SK-N-SH (cell line): ENCODE results near the gene DMD. TPM values are rescaled to one million over a fixed set of nuclear protein-coding genes. Genes with fewer than 3 reads are reported as not detected.

Experiments used
- CTCF ChIA-PET: fragments of 300-600, 350-600 bp; formaldehyde crosslinking; extraction: SDS; loops from one replicate; lab custom pipeline; 2021; lab: Yijun Ruan, JAX
- POLR2A ChIA-PET: fragments of 350-600 bp; sonication (Branson Sonifier 250); formaldehyde crosslinking; extraction: SDS; loops from one replicate; lab custom pipeline; 2020; ENCODE audit warnings: antibody characterized with exemption, inconsistent platforms; lab: Yijun Ruan, JAX
- DNase-seq: peaks from one replicate; pipeline ENCODE4 v3.0.0; 2012
- H2AFZ ChIP-seq: fragments of 200-600 bp; sonication (generic); 2 replicates; pipeline ENCODE4 v1.8.1; 2016; ENCODE audit warnings: antibody characterized with exemption, mild to moderate bottlenecking, low read depth
- H3F3A ChIP-seq: fragments of 200-600 bp; sonication (generic); replicated peaks from 2 replicates; pipeline ENCODE3; 2016; ENCODE audit warnings: antibody characterized with exemption, mild to moderate bottlenecking; ENCODE audit not compliant: insufficient read depth
- H3K27ac ChIP-seq, 2 experiments: fragments of 200-500 bp in 1 of 2; fragments of 200-600 bp in 1 of 2; sonication (Bioruptor generic) in 1 of 2; sonication (generic), shearing (Covaris generic) in 1 of 2; 2 replicates each; pipeline versions ENCODE4 v1.5.1 to v1.6.1; 2014 to 2016; ENCODE audit warnings: low read depth in 2 of 2, inconsistent platforms in 1 of 2, low read length in 1 of 2, mild to moderate bottlenecking in 1 of 2, mixed read lengths in 1 of 2
- H3K27me3 ChIP-seq: fragments of 200-600 bp; sonication (generic), shearing (Covaris generic); 2 replicates; pipeline ENCODE4 v1.6.1; 2016; ENCODE audit warnings: mixed run types; ENCODE audit not compliant: insufficient read depth
- H3K36me3 ChIP-seq, 2 experiments: fragments of 200-500 bp in 1 of 2; fragments of 200-600 bp in 1 of 2; sonication (Bioruptor generic) in 1 of 2; sonication (generic) in 1 of 2; replicated peaks in 1 of 2; 2 replicates each; pipeline versions ENCODE3 to v1.5.1; 2014 to 2016; ENCODE audit warnings: low read length in 1 of 2, mild to moderate bottlenecking in 1 of 2; ENCODE audit not compliant: insufficient read depth in 2 of 2, control insufficient read depth in 1 of 2
- H3K4me1 ChIP-seq, 2 experiments: fragments of 200-500 bp in 1 of 2; fragments of 200-600 bp in 1 of 2; sonication (Bioruptor generic) in 1 of 2; sonication (generic), shearing (Covaris generic) in 1 of 2; 2 replicates each; pipeline versions ENCODE4 v1.5.1 to v1.6.1; 2014 to 2016; ENCODE audit warnings: low read depth in 1 of 2, low read length in 1 of 2, mixed run types in 1 of 2; ENCODE audit not compliant: insufficient read depth in 2 of 2, control insufficient read depth in 1 of 2
- H3K4me2 ChIP-seq: fragments of 200-600 bp; sonication (generic), shearing (Covaris generic); 2 replicates; pipeline ENCODE4 v1.6.1; 2017; ENCODE audit warnings: mixed run types
- H3K4me3 ChIP-seq, 2 experiments: fragments of 200-500 bp in 1 of 2; fragments of 200-600 bp in 1 of 2; sonication (Bioruptor generic) in 1 of 2; sonication (generic), shearing (Covaris generic) in 1 of 2; 2 replicates each; pipeline versions ENCODE4 v1.5.1 to v1.8.1; 2014 to 2016; ENCODE audit warnings: low read depth in 2 of 2, inconsistent platforms in 1 of 2, low read length in 1 of 2, mild to moderate bottlenecking in 1 of 2, mixed read lengths in 1 of 2, moderate library complexity in 1 of 2
- H3K79me2 ChIP-seq: fragments of 200-600 bp; sonication (generic); 2 replicates; pipeline ENCODE4 v1.8.1; 2017; ENCODE audit warnings: mild to moderate bottlenecking; ENCODE audit not compliant: insufficient read depth
- H3K9ac ChIP-seq: fragments of 200-600 bp; sonication (generic); 2 replicates; pipeline ENCODE4 v1.6.1; 2017; ENCODE audit warnings: mixed run types
- H3K9me2 ChIP-seq: fragments of 200-600 bp; sonication (generic); 2 replicates; pipeline ENCODE4 v1.6.1; 2017; ENCODE audit warnings: mixed run types
- H3K9me3 ChIP-seq: fragments of 200-600 bp; sonication (generic); 2 replicates; pipeline ENCODE4 v1.6.1; 2017; ENCODE audit warnings: mixed run types, mild to moderate bottlenecking, moderate library complexity
- H4K20me1 ChIP-seq: fragments of 200-600 bp; sonication (generic); 2 replicates; pipeline ENCODE4 v1.6.1; 2017; ENCODE audit warnings: mild to moderate bottlenecking, mixed run types; ENCODE audit not compliant: insufficient read depth
- CHD2 ChIP-seq: fragments of 150-350 bp; IDR thresholded peaks from 2 replicates; pipeline ENCODE4 v1.6.1; 2018; ENCODE audit warnings: low read length; ENCODE audit not compliant: partially characterized antibody
- EP300 ChIP-seq, 2 experiments: IDR thresholded peaks; 2 replicates each; pipeline versions ENCODE4 v1.4.0 to v1.6.1; 2012; ENCODE audit warnings: borderline replicate concordance in 1 of 2, low read depth in 1 of 2, low read length in 1 of 2
- FOSL2 ChIP-seq: IDR thresholded peaks from 2 replicates; pipeline ENCODE4 v1.4.0; 2012; ENCODE audit warnings: low read depth, mild to moderate bottlenecking, moderate library complexity, borderline replicate concordance
- FOXJ3 ChIP-seq: sonication (generic); formaldehyde crosslinking; IDR thresholded peaks from 2 replicates; pipeline ENCODE4 v1.5.1; 2020; ENCODE audit warnings: mild to moderate bottlenecking, missing genetic modification reagents
- FOXM1 ChIP-seq: IDR thresholded peaks from 2 replicates; pipeline ENCODE4 v1.4.0; 2012; ENCODE audit warnings: low read depth, mild to moderate bottlenecking
- GABPA ChIP-seq: IDR thresholded peaks from 2 replicates; pipeline ENCODE4 v1.4.0; 2012; ENCODE audit warnings: low read depth, mild to moderate bottlenecking
- GATA2 ChIP-seq: sonication (generic); formaldehyde crosslinking; IDR thresholded peaks from 2 replicates; pipeline ENCODE4 v1.5.0; 2020; ENCODE audit warnings: mild to moderate bottlenecking, missing genetic modification reagents
- MXI1 ChIP-seq: IDR thresholded peaks from 2 replicates; pipeline ENCODE4 v1.6.1; 2012; ENCODE audit warnings: mild to moderate bottlenecking, low read depth, low read length, improper control_type of control experiment
- NFIC ChIP-seq: IDR thresholded peaks from 2 replicates; pipeline ENCODE4 v1.4.0; 2012; ENCODE audit warnings: borderline replicate concordance
- RFX5 ChIP-seq: IDR thresholded peaks from 2 replicates; pipeline ENCODE4 v1.6.1; 2012; ENCODE audit warnings: mild to moderate bottlenecking, improper control_type of control experiment, low read length
- RXRA ChIP-seq: IDR thresholded peaks from 2 replicates; pipeline ENCODE4 v1.4.0; 2012; ENCODE audit warnings: low read depth, mild to moderate bottlenecking, borderline replicate concordance
- SIN3A ChIP-seq: IDR thresholded peaks from 2 replicates; pipeline ENCODE4 v1.6.1; 2012; ENCODE audit warnings: low read depth, mild to moderate bottlenecking, low read length, moderate library complexity, borderline replicate concordance
- SMC3 ChIP-seq: IDR thresholded peaks from 2 replicates; pipeline ENCODE4 v1.6.1; 2012; ENCODE audit warnings: low read depth, low read length, improper control_type of control experiment
- TAF1 ChIP-seq: IDR thresholded peaks from 2 replicates; pipeline ENCODE4 v1.6.1; 2012; ENCODE audit warnings: low read depth, mild to moderate bottlenecking, low read length, moderate library complexity, borderline replicate concordance
- TEAD4 ChIP-seq: IDR thresholded peaks from 2 replicates; pipeline ENCODE4 v1.4.0; 2012; ENCODE audit warnings: mild to moderate bottlenecking, borderline replicate concordance; ENCODE audit not compliant: insufficient read depth
- WGBS: methylation state at CpG from one replicate; pipeline ENCODE4 v1.1.6; 2017; ENCODE audit warnings: low lambda C conversion rate; 5-methylcytosine and 5-hydroxymethylcytosine counted together
- polyA plus RNA-seq, 3 experiments: library from polyadenylated mRNA; depleted of rRNA; stranded (reverse); fragments of >200 nt; gene quantifications; 2 replicates each; pipeline ENCODE4 v1.2.3, GENCODE V29; 2012
- TF ChIP-seq, protein P1 (sequence below): IDR thresholded peaks from 2 replicates; pipeline ENCODE4 v1.6.1; 2012; ENCODE audit warnings: mild to moderate bottlenecking, low read depth, low read length, moderate library complexity
- TF ChIP-seq, protein P2 (sequence below): fragments of 200-600 bp; sonication (generic); IDR thresholded peaks from 2 replicates; pipeline ENCODE4 v1.6.1; 2017; ENCODE audit warnings: antibody characterized with exemption, mild to moderate bottlenecking, moderate library complexity
- TF ChIP-seq, protein P3 (sequence below): IDR thresholded peaks from 2 replicates; pipeline ENCODE4 v1.4.0; 2012; ENCODE audit warnings: low read depth

DMD gene
- polyA plus RNA-seq, 1 of the 3 experiments (the other 2 are of a cell fraction) = 3.9 TPM

DNA sequence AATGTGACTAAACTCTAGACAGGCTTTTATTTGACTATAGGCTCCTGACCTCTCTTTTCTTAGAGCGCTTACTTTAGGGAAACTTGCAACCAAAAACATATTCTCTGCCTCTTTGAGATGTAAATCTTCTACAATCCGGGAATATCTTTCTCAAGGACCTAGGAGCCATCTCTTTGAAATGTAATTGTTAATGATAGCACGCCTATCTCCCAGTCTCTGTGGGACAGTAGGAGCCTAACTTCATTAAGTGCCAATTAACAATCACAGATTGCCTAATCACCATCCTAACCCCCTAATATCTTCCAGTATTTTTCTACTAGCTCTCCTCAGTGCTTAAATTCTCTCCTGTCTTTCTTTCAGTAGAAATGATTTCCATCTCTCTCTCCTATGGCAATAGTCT is 628.6 kb downstream of the DMD start:
- Histone ChIP-seq H2AFZ (no peak overlapping the region), H3K27ac (no peak overlapping the region), H3K4me2 (no peak overlapping the region), H3K79me2 (no peaks in the 10 kb centered on the region), H3K27me3 (no peaks in the 10 kb centered on the region), H3K9me3 (no peaks in the 10 kb centered on the region), H3K4me3 (no peak overlapping the region), H3K36me3 (no peaks in the 10 kb centered on the region), H3K9me2 (no peaks in the 10 kb centered on the region), H3K9ac (no peak overlapping the region), H4K20me1 (no peaks in the 10 kb centered on the region), H3F3A (no peaks in the 10 kb centered on the region), H3K4me1 (no peaks in the 10 kb centered on the region)
- CTCF ChIA-PET = no interaction called here
- DNase-seq = no peak
- POLR2A ChIA-PET = no interaction called here
- WGBS = 17% methylated on average over 3 of the region's 3 CpGs
- TF ChIP-seq, protein P1, sequence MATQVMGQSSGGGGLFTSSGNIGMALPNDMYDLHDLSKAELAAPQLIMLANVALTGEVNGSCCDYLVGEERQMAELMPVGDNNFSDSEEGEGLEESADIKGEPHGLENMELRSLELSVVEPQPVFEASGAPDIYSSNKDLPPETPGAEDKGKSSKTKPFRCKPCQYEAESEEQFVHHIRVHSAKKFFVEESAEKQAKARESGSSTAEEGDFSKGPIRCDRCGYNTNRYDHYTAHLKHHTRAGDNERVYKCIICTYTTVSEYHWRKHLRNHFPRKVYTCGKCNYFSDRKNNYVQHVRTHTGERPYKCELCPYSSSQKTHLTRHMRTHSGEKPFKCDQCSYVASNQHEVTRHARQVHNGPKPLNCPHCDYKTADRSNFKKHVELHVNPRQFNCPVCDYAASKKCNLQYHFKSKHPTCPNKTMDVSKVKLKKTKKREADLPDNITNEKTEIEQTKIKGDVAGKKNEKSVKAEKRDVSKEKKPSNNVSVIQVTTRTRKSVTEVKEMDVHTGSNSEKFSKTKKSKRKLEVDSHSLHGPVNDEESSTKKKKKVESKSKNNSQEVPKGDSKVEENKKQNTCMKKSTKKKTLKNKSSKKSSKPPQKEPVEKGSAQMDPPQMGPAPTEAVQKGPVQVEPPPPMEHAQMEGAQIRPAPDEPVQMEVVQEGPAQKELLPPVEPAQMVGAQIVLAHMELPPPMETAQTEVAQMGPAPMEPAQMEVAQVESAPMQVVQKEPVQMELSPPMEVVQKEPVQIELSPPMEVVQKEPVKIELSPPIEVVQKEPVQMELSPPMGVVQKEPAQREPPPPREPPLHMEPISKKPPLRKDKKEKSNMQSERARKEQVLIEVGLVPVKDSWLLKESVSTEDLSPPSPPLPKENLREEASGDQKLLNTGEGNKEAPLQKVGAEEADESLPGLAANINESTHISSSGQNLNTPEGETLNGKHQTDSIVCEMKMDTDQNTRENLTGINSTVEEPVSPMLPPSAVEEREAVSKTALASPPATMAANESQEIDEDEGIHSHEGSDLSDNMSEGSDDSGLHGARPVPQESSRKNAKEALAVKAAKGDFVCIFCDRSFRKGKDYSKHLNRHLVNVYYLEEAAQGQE = no peak

DNA sequence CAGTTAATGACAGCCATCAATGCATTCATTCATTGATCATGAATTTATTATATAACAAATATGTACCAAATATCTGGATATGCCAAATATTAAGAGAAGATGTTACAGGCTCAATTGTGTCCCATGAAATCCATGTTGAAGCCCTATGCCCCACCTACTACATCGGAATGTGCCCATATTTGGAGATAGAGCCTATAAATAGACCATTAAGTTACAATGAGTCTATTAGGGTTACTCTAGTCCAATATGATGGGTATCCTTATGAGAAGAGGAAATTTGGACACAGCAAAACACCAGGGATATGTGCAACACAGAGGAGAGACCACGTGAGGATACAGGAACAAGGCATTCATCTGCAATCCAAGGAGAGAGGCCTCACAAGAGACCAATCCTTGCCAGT is 634.5 kb downstream of the DMD start:
- ChIA-PET CTCF (no interaction called here), POLR2A (no interaction called here)
- H3K4me3 ChIP-seq = no peak overlapping the region

More for the DNA sequence above, 634.5 kb downstream of the DMD start:
- H4K20me1 ChIP-seq = no peaks in the 10 kb centered on the region
- no peaks in the 10 kb centered on the region for H3K79me2 ChIP-seq
- TF ChIP-seq MXI1 (no peak), CHD2 (no peak), NFIC (no peak), RXRA (no peak), TAF1 (no peak), TEAD4 (no peak), GATA2 (CRISPR knock-in tag) (no peak), FOXJ3 (CRISPR knock-in tag) (no peak), SMC3 (no peak), SIN3A (no peak), GABPA (no peak), RFX5 (no peak), FOXM1 (no peak), EP300 (IDR thresholded peaks at IDR 0.05; ENCODE audit: borderline replicate concordance in 1 of 2, low read depth in 1 of 2, low read length in 1 of 2) (no peak), FOSL2 (no peak)
- TF ChIP-seq, protein P2, sequence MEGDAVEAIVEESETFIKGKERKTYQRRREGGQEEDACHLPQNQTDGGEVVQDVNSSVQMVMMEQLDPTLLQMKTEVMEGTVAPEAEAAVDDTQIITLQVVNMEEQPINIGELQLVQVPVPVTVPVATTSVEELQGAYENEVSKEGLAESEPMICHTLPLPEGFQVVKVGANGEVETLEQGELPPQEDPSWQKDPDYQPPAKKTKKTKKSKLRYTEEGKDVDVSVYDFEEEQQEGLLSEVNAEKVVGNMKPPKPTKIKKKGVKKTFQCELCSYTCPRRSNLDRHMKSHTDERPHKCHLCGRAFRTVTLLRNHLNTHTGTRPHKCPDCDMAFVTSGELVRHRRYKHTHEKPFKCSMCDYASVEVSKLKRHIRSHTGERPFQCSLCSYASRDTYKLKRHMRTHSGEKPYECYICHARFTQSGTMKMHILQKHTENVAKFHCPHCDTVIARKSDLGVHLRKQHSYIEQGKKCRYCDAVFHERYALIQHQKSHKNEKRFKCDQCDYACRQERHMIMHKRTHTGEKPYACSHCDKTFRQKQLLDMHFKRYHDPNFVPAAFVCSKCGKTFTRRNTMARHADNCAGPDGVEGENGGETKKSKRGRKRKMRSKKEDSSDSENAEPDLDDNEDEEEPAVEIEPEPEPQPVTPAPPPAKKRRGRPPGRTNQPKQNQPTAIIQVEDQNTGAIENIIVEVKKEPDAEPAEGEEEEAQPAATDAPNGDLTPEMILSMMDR = no peak
- TF ChIP-seq, protein P1 = no peak
- TF ChIP-seq, protein P3, sequence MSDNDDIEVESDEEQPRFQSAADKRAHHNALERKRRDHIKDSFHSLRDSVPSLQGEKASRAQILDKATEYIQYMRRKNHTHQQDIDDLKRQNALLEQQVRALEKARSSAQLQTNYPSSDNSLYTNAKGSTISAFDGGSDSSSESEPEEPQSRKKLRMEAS = no peak
- H3K9ac ChIP-seq = no peak overlapping the region
- WGBS = 11% methylated on average over 2 of the region's 2 CpGs
- H3K4me1 ChIP-seq = no peaks in the 10 kb centered on the region
- H3K4me2 ChIP-seq = no peak overlapping the region
- no peaks in the 10 kb centered on the region for H3K36me3 ChIP-seq
- no peak overlapping the region for H3K27ac ChIP-seq
- no peaks in the 10 kb centered on the region for H3K9me2 ChIP-seq
- DNase-seq = no peak
- H2AFZ ChIP-seq = no peak overlapping the region
- no peaks in the 10 kb centered on the region for H3F3A ChIP-seq
- no peaks in the 10 kb centered on the region for H3K27me3 ChIP-seq
- no peaks in the 10 kb centered on the region for H3K9me3 ChIP-seq
